ENCODE measurements around the gene NEK9.

- TF ChIP-seq CTCF (IDR thresholded peaks at IDR 0.05) (no peak), POLR2A (IDR thresholded peaks at IDR 0.05) (peak; percentile 22), POLR2AphosphoS5 (IDR thresholded peaks at IDR 0.05) (peak; percentile 77 to 86 (median 79))
These were observed 57.6 kb downstream of the NEK9 start, which contains the start of gene ZC2HC1C for GRCh38 chr14:75069121-75069810.
